ENCODE results near the gene RPS6KL1.

The RPS6KL1 gene

GRCh38 chr14:74952180-74952665 is 29.2 kb upstream of the RPS6KL1 start:
- DNase-seq, result no peak

- DNase-seq, result no peak
Observed at GRCh38 chr14:74951443-74952179, 28.6 kb upstream of the RPS6KL1 start.

GRCh38 chr14:74950795-74951442 is 27.9 kb upstream of the RPS6KL1 start:
- DNase-seq, result no peak

GRCh38 chr14:74949859-74950573 is 27.0 kb upstream of the RPS6KL1 start:
- DNase-seq, result no peak

- no peak for DNase-seq
Observed at GRCh38 chr14:74949191-74949601, 26.1 kb upstream of the RPS6KL1 start.

GRCh38 chr14:74948228-74949175 is 25.4 kb upstream of the RPS6KL1 start:
- no peak for DNase-seq

- DNase-seq, result no peak
Observed at GRCh38 chr14:74947353-74948227, 24.5 kb upstream of the RPS6KL1 start.

- no peak for DNase-seq
Observed at GRCh38 chr14:74946659-74947281, 23.7 kb upstream of the RPS6KL1 start.

GRCh38 chr14:74945852-74946658 is 23.0 kb upstream of the RPS6KL1 start:
- peak in 1 of 2 experiments; percentile 18 for DNase-seq

GRCh38 chr14:74945261-74945851 is 22.3 kb upstream of the RPS6KL1 start:
- no peak for DNase-seq

GRCh38 chr14:74942608-74943007 is 19.5 kb upstream of the RPS6KL1 start:
- no peak for DNase-seq

GRCh38 chr14:74942181-74942580 is 19.1 kb upstream of the RPS6KL1 start:
- DNase-seq, result no peak

- DNase-seq, result no peak
Observed at GRCh38 chr14:74941676-74942097, 18.6 kb upstream of the RPS6KL1 start.

- DNase-seq, result no peak
Observed at GRCh38 chr14:74940956-74941565, 18.0 kb upstream of the RPS6KL1 start.

GRCh38 chr14:74938531-74939495 is 15.8 kb upstream of the RPS6KL1 start:
- DNase-seq, result no peak

- no peak for DNase-seq
Observed at GRCh38 chr14:74937171-74937570, 14.1 kb upstream of the RPS6KL1 start.

GRCh38 chr14:74936731-74937130 is 13.7 kb upstream of the RPS6KL1 start:
- DNase-seq, result no peak

- no peak for DNase-seq
Observed at GRCh38 chr14:74936151-74936550, 13.1 kb upstream of the RPS6KL1 start.

Measured in cerebellar nuclear complex (tissue), 1 donor.